ENCODE results near the gene NPIPA8. TPM values are rescaled to one million over a fixed set of nuclear protein-coding genes. Genes with fewer than 3 reads are reported as not detected.
"Not testable (repeated sequence)": the region's sequence is repeated elsewhere in the genome, so short reads cannot be mapped to it uniquely, and the experiment has no call there.

The NPIPA8 gene
- 14.0 TPM for polyA plus RNA-seq (2013, experiment 1 of 2)
- polyA plus RNA-seq (2013, experiment 2 of 2) = 20.2 TPM

GRCh38 chr16:18336636-18337035 lies at the start of gene NPIPA8:
Gene NPIPA8 (minus strand): TSS chr16:18336736. CDS start chr16:18332662, 4,074 bp downstream.
- WGBS = no CpG with 5 or more reads among the region's 21 CpGs
- H3K4me1 ChIP-seq (ENCODE audit: insufficient read depth, low read length); H3K9me3 ChIP-seq (ENCODE audit: insufficient read depth, low read depth, low read length); H3K27ac ChIP-seq (ENCODE audit: low read depth, low read length); H3K27me3 ChIP-seq (ENCODE audit: insufficient read depth, low read length); H3K36me3 ChIP-seq (ENCODE audit: insufficient read depth, low read length); H3K4me3 ChIP-seq (ENCODE audit: low read length); H3K9ac ChIP-seq (ENCODE audit: low read depth, low read length): not testable (repeated sequence)

DNA sequence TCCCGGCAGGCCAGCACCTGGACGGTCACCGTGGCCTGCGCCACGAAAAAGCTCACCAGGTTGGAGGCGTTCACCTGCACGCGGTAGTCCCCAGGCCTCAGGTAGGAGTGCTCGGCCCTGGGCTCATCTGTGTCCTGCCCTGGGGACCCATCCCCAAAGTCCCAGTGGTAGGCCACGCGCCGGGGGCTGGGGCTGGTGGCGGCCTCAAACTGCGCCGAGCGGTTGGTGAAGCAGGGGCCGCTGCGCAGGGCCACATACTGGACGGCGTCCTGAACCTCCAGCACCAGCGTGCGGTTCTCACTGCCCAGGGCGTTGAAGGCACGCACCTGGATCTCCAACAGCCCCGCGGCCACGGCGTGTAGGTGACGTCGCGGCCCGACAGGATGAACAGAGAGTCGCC lies 48.7 kb upstream of the NPIPA8 start:
- H3K9ac ChIP-seq (ENCODE audit: low read depth, low read length); H3K27me3 ChIP-seq (ENCODE audit: insufficient read depth, low read length): not testable (repeated sequence)
- WGBS = 96% methylated on average over 10 of the region's 33 CpGs

GRCh38 chr16:18384869-18385268 lies 48.3 kb upstream of the NPIPA8 start:
- H3K36me3 ChIP-seq (ENCODE audit: insufficient read depth, low read length); H3K4me1 ChIP-seq (ENCODE audit: insufficient read depth, low read length); H3K27me3 ChIP-seq (ENCODE audit: insufficient read depth, low read length); H3K4me3 ChIP-seq (ENCODE audit: low read length); H3K9me3 ChIP-seq (ENCODE audit: insufficient read depth, low read depth, low read length); H3K27ac ChIP-seq (ENCODE audit: low read depth, low read length); H3K9ac ChIP-seq (ENCODE audit: low read depth, low read length): not testable (repeated sequence)
- 95% methylated on average over 12 of the region's 31 CpGs for WGBS

More for the DNA sequence above, 48.7 kb upstream of the NPIPA8 start:
- not testable (repeated sequence) for H3K27ac ChIP-seq (ENCODE audit: low read depth, low read length); H3K4me1 ChIP-seq (ENCODE audit: insufficient read depth, low read length); H3K36me3 ChIP-seq (ENCODE audit: insufficient read depth, low read length); H3K9me3 ChIP-seq (ENCODE audit: insufficient read depth, low read depth, low read length); H3K4me3 ChIP-seq (ENCODE audit: low read length)

DNA sequence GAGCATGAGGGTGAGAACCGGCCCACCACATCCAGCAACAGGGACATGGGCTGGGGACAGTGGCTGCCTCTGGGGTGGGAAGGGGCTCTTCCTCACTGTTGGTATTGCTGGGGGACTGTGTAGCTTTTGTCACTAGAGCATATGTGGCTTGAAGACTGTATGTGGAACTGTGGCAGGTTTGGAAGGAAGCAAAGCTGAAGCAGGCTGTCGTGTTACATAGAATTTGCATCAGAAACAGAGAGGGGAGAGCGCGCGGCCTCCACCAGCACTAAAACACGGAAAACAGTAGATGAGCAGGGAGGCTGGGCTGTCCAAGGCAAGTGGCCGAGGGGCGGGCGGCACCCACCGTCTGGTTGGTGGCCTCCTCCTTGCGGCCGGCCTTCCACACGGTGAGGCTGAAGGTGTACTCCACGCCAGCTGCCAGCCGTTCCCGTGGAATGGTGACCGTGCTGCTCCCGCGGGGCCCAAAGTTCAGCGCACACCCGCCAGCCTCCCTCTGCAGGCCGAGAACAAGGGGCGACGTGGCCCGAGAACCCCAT lies 47.6 kb upstream of the NPIPA8 start:
- no CpG with 5 or more reads among the region's 25 CpGs for WGBS
- not testable (repeated sequence) for H3K9ac ChIP-seq (ENCODE audit: low read depth, low read length); H3K4me1 ChIP-seq (ENCODE audit: insufficient read depth, low read length); H3K36me3 ChIP-seq (ENCODE audit: insufficient read depth, low read length); H3K27ac ChIP-seq (ENCODE audit: low read depth, low read length); H3K27me3 ChIP-seq (ENCODE audit: insufficient read depth, low read length); H3K4me3 ChIP-seq (ENCODE audit: low read length); H3K9me3 ChIP-seq (ENCODE audit: insufficient read depth, low read depth, low read length)

GRCh38 chr16:18382696-18383095 lies 46.2 kb upstream of the NPIPA8 start:
- H3K4me3 ChIP-seq (ENCODE audit: low read length); H3K4me1 ChIP-seq (ENCODE audit: insufficient read depth, low read length); H3K27ac ChIP-seq (ENCODE audit: low read depth, low read length); H3K9me3 ChIP-seq (ENCODE audit: insufficient read depth, low read depth, low read length); H3K9ac ChIP-seq (ENCODE audit: low read depth, low read length); H3K36me3 ChIP-seq (ENCODE audit: insufficient read depth, low read length); H3K27me3 ChIP-seq (ENCODE audit: insufficient read depth, low read length): not testable (repeated sequence)
- 97% methylated on average over 12 of the region's 28 CpGs for WGBS

- H3K9ac ChIP-seq (ENCODE audit: low read depth, low read length); H3K4me3 ChIP-seq (ENCODE audit: low read length); H3K9me3 ChIP-seq (ENCODE audit: insufficient read depth, low read depth, low read length); H3K27ac ChIP-seq (ENCODE audit: low read depth, low read length); H3K27me3 ChIP-seq (ENCODE audit: insufficient read depth, low read length); H3K4me1 ChIP-seq (ENCODE audit: insufficient read depth, low read length); H3K36me3 ChIP-seq (ENCODE audit: insufficient read depth, low read length): not testable (repeated sequence)
- WGBS = no CpG with 5 or more reads among the region's 22 CpGs
Observed at GRCh38 chr16:18347742-18348141, 11.2 kb upstream of the NPIPA8 start.

GRCh38 chr16:18346993-18347392 lies 10.5 kb upstream of the NPIPA8 start:
- 91% methylated on average over 3 of the region's 22 CpGs for WGBS
- H3K27me3 ChIP-seq (ENCODE audit: insufficient read depth, low read length); H3K36me3 ChIP-seq (ENCODE audit: insufficient read depth, low read length); H3K4me3 ChIP-seq (ENCODE audit: low read length); H3K9ac ChIP-seq (ENCODE audit: low read depth, low read length); H3K9me3 ChIP-seq (ENCODE audit: insufficient read depth, low read depth, low read length); H3K27ac ChIP-seq (ENCODE audit: low read depth, low read length); H3K4me1 ChIP-seq (ENCODE audit: insufficient read depth, low read length): not testable (repeated sequence)

DNA sequence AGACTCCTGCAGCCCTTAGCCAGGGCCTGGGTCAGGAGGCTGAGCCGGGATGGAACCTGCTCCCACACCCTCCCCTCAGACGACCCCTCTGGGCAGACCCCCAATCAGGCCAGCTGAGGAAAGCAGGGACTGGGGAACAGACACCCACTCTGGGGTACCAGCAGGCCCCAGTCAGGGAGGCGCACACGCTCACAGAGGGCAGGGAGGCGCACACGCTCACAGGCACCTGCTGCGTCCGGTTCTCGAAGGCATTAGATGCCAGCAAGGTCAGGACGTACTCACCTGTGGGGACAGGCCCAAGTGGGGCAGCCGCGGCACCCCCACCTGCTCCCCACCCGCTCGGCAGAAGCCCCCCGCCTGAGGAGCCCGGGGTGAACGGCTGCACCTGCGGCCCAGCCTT lies 8.1 kb upstream of the NPIPA8 start:
- not testable (repeated sequence) for H3K9me3 ChIP-seq (ENCODE audit: insufficient read depth, low read depth, low read length); H3K9ac ChIP-seq (ENCODE audit: low read depth, low read length); H3K36me3 ChIP-seq (ENCODE audit: insufficient read depth, low read length); H3K4me3 ChIP-seq (ENCODE audit: low read length); H3K27ac ChIP-seq (ENCODE audit: low read depth, low read length); H3K27me3 ChIP-seq (ENCODE audit: insufficient read depth, low read length); H3K4me1 ChIP-seq (ENCODE audit: insufficient read depth, low read length)
- no CpG with 5 or more reads among the region's 18 CpGs for WGBS

DNA sequence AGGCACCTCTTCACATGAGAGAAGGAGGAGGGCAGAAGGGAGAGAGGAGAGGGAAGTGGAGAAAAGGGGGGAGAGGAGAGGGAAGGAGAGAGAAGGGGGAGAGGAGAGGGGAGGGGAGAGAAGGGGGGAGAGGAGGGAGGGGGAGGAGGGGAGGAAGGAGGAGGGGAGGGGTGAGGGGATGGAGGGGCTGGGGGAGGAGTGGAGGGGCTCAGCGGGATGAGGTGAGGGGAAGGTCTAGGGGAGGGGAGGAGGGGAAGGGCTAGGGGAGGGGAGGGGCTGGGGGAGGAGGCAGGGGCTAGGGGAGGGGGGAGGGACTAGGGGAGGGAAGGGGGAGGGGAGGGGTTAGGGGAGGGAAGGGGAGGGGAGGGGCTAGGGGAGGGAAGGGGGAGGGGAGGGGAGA lies 5.5 kb upstream of the NPIPA8 start:
- H3K27ac ChIP-seq (ENCODE audit: low read depth, low read length); H3K9ac ChIP-seq (ENCODE audit: low read depth, low read length): not testable (repeated sequence)
- WGBS = no CpG with 5 or more reads among the region's 1 CpG

GRCh38 chr16:18341417-18341960 lies 5.0 kb upstream of the NPIPA8 start:
- H3K4me3 ChIP-seq (ENCODE audit: low read length); H3K9ac ChIP-seq (ENCODE audit: low read depth, low read length); H3K27ac ChIP-seq (ENCODE audit: low read depth, low read length); H3K4me1 ChIP-seq (ENCODE audit: insufficient read depth, low read length); H3K36me3 ChIP-seq (ENCODE audit: insufficient read depth, low read length); H3K9me3 ChIP-seq (ENCODE audit: insufficient read depth, low read depth, low read length); H3K27me3 ChIP-seq (ENCODE audit: insufficient read depth, low read length): not testable (repeated sequence)
- WGBS = 83% methylated on average over 1 of the region's 28 CpGs

More for the DNA sequence above, 5.5 kb upstream of the NPIPA8 start:
- H3K4me3 ChIP-seq (ENCODE audit: low read length); H3K9me3 ChIP-seq (ENCODE audit: insufficient read depth, low read depth, low read length); H3K36me3 ChIP-seq (ENCODE audit: insufficient read depth, low read length); H3K4me1 ChIP-seq (ENCODE audit: insufficient read depth, low read length); H3K27me3 ChIP-seq (ENCODE audit: insufficient read depth, low read length): not testable (repeated sequence)

DNA sequence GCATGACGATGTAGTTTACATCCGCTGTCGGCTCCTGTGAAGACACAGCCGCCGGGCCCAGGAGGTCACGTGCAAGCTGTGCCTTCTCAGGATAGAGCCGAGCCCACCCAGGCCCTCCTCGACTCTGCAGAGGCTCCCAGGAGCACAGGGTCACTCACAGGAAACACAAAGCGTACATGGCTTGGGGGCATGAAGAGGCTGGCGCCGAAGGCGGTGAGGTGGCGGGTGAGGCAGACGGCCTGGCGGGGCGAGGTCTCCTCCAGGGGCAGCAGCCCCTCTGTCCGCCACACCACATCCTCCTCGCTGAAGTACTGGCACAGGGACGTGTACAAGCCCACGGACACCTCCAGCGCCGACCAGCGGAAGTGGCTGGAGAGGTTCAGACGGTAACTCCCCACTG lies 2.7 kb upstream of the NPIPA8 start:
- H3K9ac ChIP-seq (ENCODE audit: low read depth, low read length) = not testable (repeated sequence)
- WGBS = no CpG with 5 or more reads among the region's 24 CpGs

GRCh38 chr16:18311811-18312210 lies 24.7 kb downstream of the NPIPA8 start:
- no CpG with 5 or more reads among the region's 6 CpGs for WGBS
- not testable (repeated sequence) for H3K27me3 ChIP-seq (ENCODE audit: insufficient read depth, low read length); H3K4me3 ChIP-seq (ENCODE audit: low read length); H3K9ac ChIP-seq (ENCODE audit: low read depth, low read length); H3K9me3 ChIP-seq (ENCODE audit: insufficient read depth, low read depth, low read length); H3K36me3 ChIP-seq (ENCODE audit: insufficient read depth, low read length); H3K27ac ChIP-seq (ENCODE audit: low read depth, low read length); H3K4me1 ChIP-seq (ENCODE audit: insufficient read depth, low read length)

More for the DNA sequence above, 2.7 kb upstream of the NPIPA8 start:
- not testable (repeated sequence) for H3K9me3 ChIP-seq (ENCODE audit: insufficient read depth, low read depth, low read length); H3K27me3 ChIP-seq (ENCODE audit: insufficient read depth, low read length); H3K27ac ChIP-seq (ENCODE audit: low read depth, low read length); H3K36me3 ChIP-seq (ENCODE audit: insufficient read depth, low read length); H3K4me1 ChIP-seq (ENCODE audit: insufficient read depth, low read length); H3K4me3 ChIP-seq (ENCODE audit: low read length)
